K562 (cell line): ENCODE results near the gene CYLC1. TPM values are rescaled to one million over a fixed set of nuclear protein-coding genes. Genes with fewer than 3 reads are reported as not detected.

Source experiments
- ATAC-seq: fragments of 200-7000 bp; cut with Tn5 transposase; 3 replicates; pipeline ENCODE4 v1.9.1; 2020; ENCODE audit warnings: moderate library complexity
- BruUV-seq: library from RNA; stranded (reverse); fragments of 400-500 nt; replicated peaks from 2 replicates; lab custom pipeline; 2021; lab: Mats Ljungman, UMichigan
- CTCF ChIA-PET: fragments of 300-600 bp; formaldehyde crosslinking; extraction: SDS; loops from one replicate; lab custom pipeline; 2021; ENCODE audit warnings: low intra/inter-chr PET ratio; lab: Yijun Ruan, JAX
- POLR2A ChIA-PET: fragments of 300-600, 350-650 bp; sonication (Branson Sonifier 250); formaldehyde crosslinking; extraction: SDS; loops from one replicate; lab custom pipeline; 2021; ENCODE audit warnings: antibody characterized with exemption, inconsistent platforms; lab: Yijun Ruan, JAX
- DNase-seq, 4 experiments: peaks; one replicate each; pipeline versions ENCODE4 v3.0.0 to v3.0.0-alpha.2; 2011 to 2018; ENCODE audit warnings: low spot score in 3 of 4, mixed read lengths in 3 of 4; ENCODE audit errors: extremely low read depth in 1 of 4
- FAIRE-seq: peaks from 2 replicates; lab custom pipeline; 2011; peaks lifted over from hg19 to GRCh38; lab: Jason Lieb, UNC
- H2AFZ ChIP-seq: 2 replicates; pipeline ENCODE4 v1.6.0; 2011; ENCODE audit warnings: low read depth, low read length, control low read depth, inconsistent platforms
- H3K27ac ChIP-seq: fragments of 200-600 bp; 3 replicates; pipeline ENCODE4 v1.8.0; 2011; ENCODE audit warnings: low read depth, mild to moderate bottlenecking, control low read depth, inconsistent platforms, low read length, moderate library complexity, mixed read lengths; ENCODE audit errors: extremely low read depth
- H3K27me3 ChIP-seq, 2 experiments: fragments of 300-600 bp in 1 of 2; 2 replicates in 1 of 2; 3 replicates in 1 of 2; pipeline versions ENCODE4 v1.6.0 to v1.8.0; 2011; ENCODE audit warnings: inconsistent platforms in 2 of 2, low read length in 2 of 2, mild to moderate bottlenecking in 1 of 2, mixed read lengths in 1 of 2, moderate library complexity in 1 of 2; ENCODE audit not compliant: control insufficient read depth in 2 of 2, insufficient read depth in 2 of 2
- H3K36me3 ChIP-seq: fragments of 300-600 bp; 3 replicates; pipeline ENCODE4 v1.8.0; 2011; ENCODE audit warnings: mild to moderate bottlenecking, low read length, inconsistent platforms; ENCODE audit not compliant: control insufficient read depth, insufficient read depth
- H3K4me1 ChIP-seq, 2 experiments: fragments of 200-600 bp in 1 of 2; replicated peaks in 1 of 2; 2 replicates in 1 of 2; 3 replicates in 1 of 2; pipeline versions ENCODE4 v1.5.1 to v1.8.0; 2011; ENCODE audit warnings: inconsistent platforms in 2 of 2, low read length in 2 of 2, mild to moderate bottlenecking in 1 of 2, mixed read lengths in 1 of 2, moderate library complexity in 1 of 2; ENCODE audit not compliant: control insufficient read depth in 2 of 2, insufficient read depth in 2 of 2
- H3K4me2 ChIP-seq: 2 replicates; pipeline ENCODE4 v1.6.1; 2011; ENCODE audit warnings: low read length, control low read depth, inconsistent platforms, mixed read lengths; ENCODE audit not compliant: insufficient read depth
- H3K4me3 ChIP-seq: fragments of 200-600 bp; sonication (generic), shearing (Covaris generic); 2 replicates; pipeline ENCODE4 v1.5.1; 2016; ENCODE audit warnings: control low read depth, inconsistent platforms
- H3K79me2 ChIP-seq: fragments of 200-600 bp; 3 replicates; pipeline ENCODE4 v1.8.0; 2011; ENCODE audit warnings: low read length, inconsistent platforms; ENCODE audit not compliant: control insufficient read depth, insufficient read depth
- H3K9ac ChIP-seq, 2 experiments: 2 replicates each; pipeline versions ENCODE4 v1.6.0 to v1.6.1; 2011; ENCODE audit warnings: low read depth in 2 of 2, low read length in 2 of 2, control low read depth in 1 of 2, inconsistent platforms in 1 of 2, mild to moderate bottlenecking in 1 of 2, mixed read lengths in 1 of 2; ENCODE audit not compliant: insufficient read depth in 1 of 2
- H3K9me1 ChIP-seq: one replicate; pipeline ENCODE4 v1.6.0; 2011; ENCODE audit warnings: inconsistent platforms, mild to moderate bottlenecking, low read length, moderate library complexity; ENCODE audit not compliant: control insufficient read depth, insufficient read depth
- H3K9me3 ChIP-seq: replicated peaks from 2 replicates; pipeline ENCODE4 v1.5.1; 2011; ENCODE audit warnings: low read depth, low read length, inconsistent platforms; ENCODE audit not compliant: control insufficient read depth, insufficient read depth
- H4K20me1 ChIP-seq: replicated peaks from 2 replicates; pipeline ENCODE4 v1.6.1; 2011; ENCODE audit warnings: low read length, inconsistent platforms, mixed read lengths; ENCODE audit not compliant: control insufficient read depth, insufficient read depth
- ASH1L ChIP-seq: fragments of 450-650 bp; IDR thresholded peaks from 2 replicates; pipeline ENCODE4 v1.6.1; 2018; ENCODE audit warnings: borderline replicate concordance, mild to moderate bottlenecking, low read depth; ENCODE audit not compliant: partially characterized antibody
- BRF2 ChIP-seq: IDR thresholded peaks from 3 replicates; pipeline ENCODE4 v1.6.1; 2011; ENCODE audit warnings: borderline replicate concordance, mild to moderate bottlenecking; ENCODE audit not compliant: insufficient read length, insufficient read depth
- CEBPZ ChIP-seq: fragments of 150-350 bp; IDR thresholded peaks from 2 replicates; pipeline ENCODE4 v1.6.1; 2014; ENCODE audit warnings: low read depth, mild to moderate bottlenecking, low read length, borderline replicate concordance
- GTF2B ChIP-seq: IDR thresholded peaks from 2 replicates; pipeline ENCODE4 v1.6.1; 2011; ENCODE audit not compliant: insufficient read length; ENCODE audit errors: extremely low read depth
- MTF1 ChIP-seq: fragments of 250-450 bp; sonication (Bioruptor Pico); IDR thresholded peaks from 2 replicates; pipeline ENCODE4 v1.9.0; 2021; ENCODE audit warnings: moderate library complexity, mild to moderate bottlenecking, inconsistent platforms, borderline replicate concordance
- NONO ChIP-seq, 2 experiments: fragments of 200-400 bp in 1 of 2; fragments of 450-650 bp in 1 of 2; formaldehyde crosslinking in 1 of 2; IDR thresholded peaks; 2 replicates each; pipeline ENCODE4 v1.6.1; 2017; ENCODE audit warnings: low read depth in 2 of 2, mild to moderate bottlenecking in 2 of 2, moderate library complexity in 2 of 2, low read length in 1 of 2
- SIN3A ChIP-seq, 2 experiments: fragments of 150-350 bp in 1 of 2; IDR thresholded peaks; 2 replicates each; pipeline ENCODE4 v1.6.1; 2011 to 2016; ENCODE audit warnings: borderline replicate concordance in 2 of 2, low read depth in 2 of 2, low read length in 2 of 2, mild to moderate bottlenecking in 2 of 2, moderate library complexity in 2 of 2; ENCODE audit not compliant: control insufficient read depth in 1 of 2
- ZFP1 ChIP-seq: fragments of 450-650 bp; formaldehyde crosslinking; IDR thresholded peaks from 2 replicates; pipeline ENCODE4 v1.4.0; 2020; ENCODE audit warnings: mild to moderate bottlenecking, mixed read lengths
- ZNF518B ChIP-seq: fragments of 250-450 bp; sonication (Bioruptor Pico); IDR thresholded peaks from 2 replicates; pipeline ENCODE4 v1.5.0; 2021; ENCODE audit warnings: mild to moderate bottlenecking, moderate library complexity
- ZNF589 ChIP-seq: fragments of 200-800 bp; sonication (Bioruptor generic); IDR thresholded peaks from 2 replicates; pipeline ENCODE4 v1.6.1; 2016; ENCODE audit warnings: low read depth, missing genetic modification characterization, missing compliant biosample characterization
- WGBS: fragments of 100-300 bp; shearing (Covaris generic); methylation state at CpG from one replicate; pipeline ENCODE4 v1.1.6; 2016; ENCODE audit warnings: low coverage, mixed read lengths; ENCODE audit not compliant: insufficient coverage; ENCODE audit errors: missing lambda C conversion rate; 5-methylcytosine and 5-hydroxymethylcytosine counted together
- in situ Hi-C: fragments of 300-500 bp; cut with MboI; formaldehyde crosslinking; loops from 4 replicates; pipeline ENCODE4 v1.15.0; 2018; ENCODE audit warnings: inconsistent platforms, mixed read lengths
- intact Hi-C: fragments of 100-400 bp; cut with micrococcal nuclease; formaldehyde crosslinking; loops from 2 replicates; pipeline ENCODE4 v1.14.2; 2022
- polyA plus RNA-seq, 8 experiments: library from polyadenylated mRNA; depleted of rRNA in 4 of 8; stranded (reverse) in 5 of 8; unstranded in 3 of 8; fragments of >200 nt; fragmentation: Nextera tagmentation in 2 of 8; fragmentation: Illumina TruSeq in 1 of 8; extraction: Ambion mirVana in 2 of 8; extraction: Trizol in 1 of 8; gene quantifications; 2 replicates each; pipeline versions ENCODE4 v1.2.1 to v1.2.3, GENCODE V29; 2011 to 2014; ENCODE audit warnings: inconsistent platforms in 1 of 8, missing spikeins in 1 of 8
- total RNA-seq, 7 experiments: library from RNA; depleted of rRNA in 6 of 7; stranded (reverse); fragments of >200 nt in 6 of 7; fragmentation: Illumina TruSeq in 2 of 7; extraction: Trizol in 2 of 7; gene quantifications; 2 replicates each; pipeline versions ENCODE4 v1.2.1 to v1.2.3, GENCODE V29; 2011 to 2021; ENCODE audit warnings: low replicate concordance in 1 of 7

Gene CYLC1
- total and polyA plus RNA-seq, 9 of the 15 experiments (the other 6 are each of a cell fraction or from before 2014, with no cell fraction given): not detected

GRCh38 chrX:83845397-83845796 lies 15.5 kb upstream of the CYLC1 start (continued):
- TF ChIP-seq SIN3A (IDR thresholded peaks at IDR 0.05; ENCODE audit: borderline replicate concordance in 2 of 2, control insufficient read depth in 1 of 2, low read depth in 2 of 2, low read length in 2 of 2) (no peak), NONO (IDR thresholded peaks at IDR 0.05; ENCODE audit: low read depth in 2 of 2, low read length in 1 of 2) (no peak)

GRCh38 chrX:83847339-83847738 lies 13.6 kb upstream of the CYLC1 start:
- in situ Hi-C loops: no loop called here
- no peaks in the 10 kb centered on the region for H3K36me3 ChIP-seq
- H3K27ac ChIP-seq: no peak overlapping the region
- H3K4me2 ChIP-seq: no peak overlapping the region
- no TSS peak for BruUV-seq
- ChIA-PET CTCF (no interaction called here), POLR2A (no interaction called here)
- no peaks in the 10 kb centered on the region for H4K20me1 ChIP-seq
- FAIRE-seq: no peak
- H3K4me1 ChIP-seq: no peaks in the 10 kb centered on the region
- no peaks in the 10 kb centered on the region for H3K9me3 ChIP-seq
- intact Hi-C loops: loop anchor here (5.0 kb wide), 1 partner anchor 840 kb away; no protein-coding TSS in a partner anchor
- WGBS: 0% methylated on average over 5 of the region's 5 CpGs
- H2AFZ ChIP-seq: no peak overlapping the region
- no peak for DNase-seq
- no peak overlapping the region for H3K9ac ChIP-seq
- no peaks in the 10 kb centered on the region for H3K27me3 ChIP-seq
- no peaks in the 10 kb centered on the region for H3K79me2 ChIP-seq
- no peak overlapping the region for H3K4me3 ChIP-seq
- H3K9me1 ChIP-seq: no peaks in the 10 kb centered on the region
- ATAC-seq: no peak
- TF ChIP-seq GTF2B (no peak), ZFP1 (CRISPR knock-in tag) (no peak), BRF2 (no peak), ZNF518B (no peak), ASH1L (no peak), CEBPZ (no peak), ZNF589 (CRISPR knock-in tag) (no peak), MTF1 (CRISPR knock-in tag) (no peak)
